ENCODE data around the gene ACP5. TPM values are rescaled to one million over a fixed set of nuclear protein-coding genes. Genes with fewer than 3 reads are reported as not detected.

Gene ACP5
- total and polyA plus RNA-seq, 2 of the 8 experiments (the other 6 are each of a cell fraction or from before 2014, with no cell fraction given): 9.0 to 14.3 TPM

GRCh38 chr19:11555246-11555645 lies 22.2 kb downstream of the ACP5 start (continued):
- no peak for TF ChIP-seq TBP (IDR thresholded peaks at IDR 0.05; ENCODE audit: low read depth, low read length)
- no peak for TF ChIP-seq FOSL1 (IDR thresholded peaks at IDR 0.05; ENCODE audit: insufficient read depth, low read depth, low read length)
- TF ChIP-seq RNF2 (IDR thresholded peaks at IDR 0.05; ENCODE audit: borderline replicate concordance, low read depth, low read length, missing control alignments, poor library complexity, severe bottlenecking): no peak
- no peak for TF ChIP-seq E2F6 (IDR thresholded peaks at IDR 0.05)
- no peak for TF ChIP-seq KDM1A (IDR thresholded peaks at IDR 0.05; ENCODE audit: borderline replicate concordance, low read length)
- TF ChIP-seq RAD21 (IDR thresholded peaks at IDR 0.05 in 1 of 2, conservative IDR thresholded peaks at IDR 0.05 in 1 of 2; ENCODE audit: low read depth in 2 of 2, low read length in 2 of 2): no peak
- TF ChIP-seq SP1 (IDR thresholded peaks at IDR 0.05; ENCODE audit: low read depth, low read length): no peak

Data from H1 (cell line).